ENCODE measurements around the gene NPHS1.

NPHS1 gene

GRCh38 chr19:35859414-35859813, 7.1 kb upstream of the NPHS1 start:
- Histone ChIP-seq H3K27me3 (ENCODE audit: control insufficient read depth, insufficient read depth, low read length) (peaks cover 89% of the 10 kb centered on the region), H3K36me3 (ENCODE audit: insufficient read depth, low read length) (no peaks in the 10 kb centered on the region)

GRCh38 chr19:35858311-35858710, 6.0 kb upstream of the NPHS1 start:
- Histone ChIP-seq H3K4me3 (ENCODE audit: low read length) (no peak overlapping the region), H3K9me3 (replicated peaks; ENCODE audit: low read length) (no peaks in the 10 kb centered on the region), H3K4me1 (ENCODE audit: control insufficient read depth, insufficient read depth, low read length) (peaks cover 3% of the 10 kb centered on the region), H3K9ac (ENCODE audit: low read depth, low read length) (no peak overlapping the region), H3K27me3 (ENCODE audit: control insufficient read depth, insufficient read depth, low read length) (peaks cover 88% of the 10 kb centered on the region), H3K36me3 (ENCODE audit: insufficient read depth, low read length) (no peaks in the 10 kb centered on the region), H3K4me2 (ENCODE audit: low read length) (no peak overlapping the region)

More at GRCh38 chr19:35859414-35859813, 7.1 kb upstream of the NPHS1 start:
- Histone ChIP-seq H3K4me3 (ENCODE audit: low read length) (no peak overlapping the region), H3K9ac (ENCODE audit: low read depth, low read length) (no peak overlapping the region), H3K4me2 (ENCODE audit: low read length) (no peak overlapping the region), H3K4me1 (ENCODE audit: control insufficient read depth, insufficient read depth, low read length) (peaks cover 3% of the 10 kb centered on the region), H3K9me3 (replicated peaks; ENCODE audit: low read length) (no peaks in the 10 kb centered on the region)

DNA sequence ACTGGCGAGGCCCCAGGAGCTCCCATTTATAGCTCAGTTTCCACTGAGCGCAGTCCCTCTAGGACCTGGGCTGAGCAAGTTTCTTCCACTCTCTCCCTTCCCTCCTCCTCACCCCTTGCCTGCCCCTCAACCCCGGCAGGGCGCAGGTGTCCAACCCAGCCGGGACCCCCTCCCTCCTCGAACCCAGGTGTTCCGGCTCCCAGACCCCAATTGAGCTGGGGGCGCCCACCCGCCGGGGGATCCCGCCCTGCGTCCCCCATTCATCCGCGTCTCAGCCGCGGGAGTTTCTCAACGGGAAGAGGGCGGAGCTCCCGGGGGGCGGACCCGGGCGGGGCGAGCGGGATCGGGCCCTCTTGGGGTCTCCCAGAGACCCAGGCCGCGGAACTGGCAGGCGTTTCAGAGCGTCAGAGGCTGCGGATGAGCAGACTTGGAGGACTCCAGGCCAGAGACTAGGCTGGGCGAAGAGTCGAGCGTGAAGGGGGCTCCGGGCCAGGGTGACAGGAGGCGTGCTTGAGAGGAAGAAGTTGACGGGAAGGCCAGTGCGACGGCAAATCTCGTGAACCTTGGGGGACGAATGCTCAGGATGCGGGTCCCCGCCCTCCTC, 4.3 kb upstream of the NPHS1 start, which contains the start of gene KIRREL2:
Gene KIRREL2 (plus strand): TSS at position 366 of the 604 bp plus-strand sequence. CDS start 209 bp downstream, at position 575.
- H3K36me3 ChIP-seq (ENCODE audit: insufficient read depth, low read length): no peaks in the 10 kb centered on the region
- H3K9me3 ChIP-seq (replicated peaks; ENCODE audit: low read length): no peaks in the 10 kb centered on the region
- H3K4me2 ChIP-seq (ENCODE audit: low read length): peak within 1 kb of the TSS; percentile 79
- no peak within 1 kb of the TSS for H3K9ac ChIP-seq (ENCODE audit: low read depth, low read length)
- H3K4me1 ChIP-seq (ENCODE audit: control insufficient read depth, insufficient read depth, low read length): peaks cover 3% of the 10 kb centered on the region
- peaks cover 89% of the 10 kb centered on the region for H3K27me3 ChIP-seq (ENCODE audit: control insufficient read depth, insufficient read depth, low read length)
- peak within 1 kb of the TSS; percentile 64 for H3K4me3 ChIP-seq (ENCODE audit: low read length)

DNA sequence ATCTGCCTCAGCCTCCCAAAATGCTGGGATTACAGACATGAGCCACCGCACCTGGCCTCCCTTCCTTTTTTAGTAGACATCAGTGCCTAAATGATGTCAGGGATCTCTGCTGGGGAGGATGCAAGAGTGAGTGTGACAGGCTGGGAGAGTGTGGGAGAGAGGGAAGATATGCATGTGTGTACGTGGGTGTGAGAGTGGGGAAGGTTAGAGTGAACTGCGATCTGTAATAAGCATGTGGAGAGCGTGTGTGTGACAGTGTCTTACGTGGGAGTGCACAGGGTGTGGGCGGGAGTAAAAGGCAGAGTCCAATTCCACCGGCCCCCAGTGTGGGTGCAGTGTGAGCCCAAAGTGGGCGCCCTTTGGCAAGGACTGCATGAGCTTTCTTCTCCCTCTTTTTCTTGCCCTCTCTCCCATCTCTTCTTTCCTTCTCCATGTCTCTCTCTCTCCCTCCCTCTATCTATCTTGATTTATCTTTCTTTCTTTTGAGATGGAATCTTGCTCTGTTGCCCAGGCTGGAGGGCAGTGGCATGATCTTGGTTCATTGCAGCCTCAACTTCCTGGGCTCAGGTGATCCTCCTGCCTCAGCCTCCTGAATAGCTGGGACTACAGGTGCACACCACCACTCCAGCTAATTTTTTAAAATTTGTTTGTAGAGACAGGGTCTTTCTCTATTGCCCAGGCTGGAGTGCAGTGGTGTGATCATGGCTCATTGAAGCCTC, 893 bp upstream of the NPHS1 start:
- Histone ChIP-seq H3K27me3 (ENCODE audit: control insufficient read depth, insufficient read depth, low read length) (peaks cover 81% of the 10 kb centered on the region), H3K4me2 (ENCODE audit: low read length) (no peak overlapping the region), H3K36me3 (ENCODE audit: insufficient read depth, low read length) (no peaks in the 10 kb centered on the region), H3K4me1 (ENCODE audit: control insufficient read depth, insufficient read depth, low read length) (peaks cover 3% of the 10 kb centered on the region), H3K9ac (ENCODE audit: low read depth, low read length) (no peak overlapping the region), H3K9me3 (replicated peaks; ENCODE audit: low read length) (no peaks in the 10 kb centered on the region), H3K4me3 (ENCODE audit: low read length) (no peak overlapping the region)

- H3K9me3 ChIP-seq (replicated peaks; ENCODE audit: low read length): no peaks in the 10 kb centered on the region
Measured at GRCh38 chr19:35851213-35852028, 883 bp downstream of the NPHS1 start.

GRCh38 chr19:35848919-35849505, 3.3 kb downstream of the NPHS1 start:
- H3K9ac ChIP-seq (ENCODE audit: low read depth, low read length): no peak overlapping the region
- H3K27me3 ChIP-seq (ENCODE audit: control insufficient read depth, insufficient read depth, low read length): peaks cover 82% of the 10 kb centered on the region
- peaks cover 5% of the 10 kb centered on the region for H3K4me1 ChIP-seq (ENCODE audit: control insufficient read depth, insufficient read depth, low read length)
- no peaks in the 10 kb centered on the region for H3K36me3 ChIP-seq (ENCODE audit: insufficient read depth, low read length)
- no peak overlapping the region for H3K4me2 ChIP-seq (ENCODE audit: low read length)
- no peaks in the 10 kb centered on the region for H3K9me3 ChIP-seq (replicated peaks; ENCODE audit: low read length)
- no peak overlapping the region for H3K4me3 ChIP-seq (ENCODE audit: low read length)

More at GRCh38 chr19:35851213-35852028, 883 bp downstream of the NPHS1 start:
- peaks cover 77% of the 10 kb centered on the region for H3K27me3 ChIP-seq (ENCODE audit: control insufficient read depth, insufficient read depth, low read length)
- no peak overlapping the region for H3K4me2 ChIP-seq (ENCODE audit: low read length)
- no peaks in the 10 kb centered on the region for H3K4me1 ChIP-seq (ENCODE audit: control insufficient read depth, insufficient read depth, low read length)
- no peak overlapping the region for H3K9ac ChIP-seq (ENCODE audit: low read depth, low read length)
- no peak overlapping the region for H3K4me3 ChIP-seq (ENCODE audit: low read length)
- no peaks in the 10 kb centered on the region for H3K36me3 ChIP-seq (ENCODE audit: insufficient read depth, low read length)

GRCh38 chr19:35848486-35848885, 3.8 kb downstream of the NPHS1 start:
- H3K4me1 ChIP-seq (ENCODE audit: control insufficient read depth, insufficient read depth, low read length): peaks cover 5% of the 10 kb centered on the region
- H3K27me3 ChIP-seq (ENCODE audit: control insufficient read depth, insufficient read depth, low read length): peaks cover 86% of the 10 kb centered on the region
- no peak overlapping the region for H3K9ac ChIP-seq (ENCODE audit: low read depth, low read length)
- no peak overlapping the region for H3K4me2 ChIP-seq (ENCODE audit: low read length)
- H3K9me3 ChIP-seq (replicated peaks; ENCODE audit: low read length): no peaks in the 10 kb centered on the region
- no peaks in the 10 kb centered on the region for H3K36me3 ChIP-seq (ENCODE audit: insufficient read depth, low read length)
- no peak overlapping the region for H3K4me3 ChIP-seq (ENCODE audit: low read length)

GRCh38 chr19:35847911-35848310, 4.4 kb downstream of the NPHS1 start:
- no peak overlapping the region for H3K4me3 ChIP-seq (ENCODE audit: low read length)
- no peak overlapping the region for H3K4me2 ChIP-seq (ENCODE audit: low read length)
- no peaks in the 10 kb centered on the region for H3K9me3 ChIP-seq (replicated peaks; ENCODE audit: low read length)
- H3K36me3 ChIP-seq (ENCODE audit: insufficient read depth, low read length): no peaks in the 10 kb centered on the region
- no peak overlapping the region for H3K9ac ChIP-seq (ENCODE audit: low read depth, low read length)
- H3K4me1 ChIP-seq (ENCODE audit: control insufficient read depth, insufficient read depth, low read length): peaks cover 5% of the 10 kb centered on the region
- H3K27me3 ChIP-seq (ENCODE audit: control insufficient read depth, insufficient read depth, low read length): peaks cover 86% of the 10 kb centered on the region

DNA sequence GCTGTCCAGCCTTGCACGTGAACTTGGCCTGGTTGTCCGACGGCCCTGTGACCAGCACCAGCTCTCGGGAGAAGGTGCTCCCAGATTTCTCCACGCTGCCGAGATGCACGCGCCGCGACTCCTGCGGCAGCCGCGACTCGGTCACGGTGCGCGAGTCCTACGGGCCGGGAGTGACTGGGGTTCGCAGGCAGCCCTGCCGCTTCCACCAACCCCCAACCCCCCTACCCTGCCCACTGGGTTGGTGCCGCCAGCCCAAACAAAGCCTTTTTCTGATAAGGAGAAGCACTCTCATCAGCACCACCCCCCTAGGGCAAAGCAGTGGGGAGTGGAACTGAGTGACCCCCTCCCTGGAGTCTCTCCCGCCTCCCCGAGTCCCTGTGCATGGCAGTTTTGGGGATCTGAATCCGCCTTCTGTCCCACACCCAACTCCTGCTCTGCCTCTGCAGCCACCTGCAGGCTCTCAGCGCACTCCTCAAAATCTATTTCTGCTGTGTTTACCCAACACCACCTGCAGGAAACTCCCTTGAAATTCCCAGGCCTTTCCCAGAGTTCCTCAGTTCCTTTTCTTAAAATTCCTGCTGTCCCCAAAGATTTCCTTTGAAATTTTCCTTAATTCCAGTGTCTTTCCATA, 6.2 kb downstream of the NPHS1 start:
- Histone ChIP-seq H3K4me1 (ENCODE audit: control insufficient read depth, insufficient read depth, low read length) (peaks cover 5% of the 10 kb centered on the region), H3K9me3 (replicated peaks; ENCODE audit: low read length) (no peaks in the 10 kb centered on the region), H3K4me2 (ENCODE audit: low read length) (peak overlapping the region; percentile 64), H3K27me3 (ENCODE audit: control insufficient read depth, insufficient read depth, low read length) (peaks cover 79% of the 10 kb centered on the region), H3K4me3 (ENCODE audit: low read length) (no peak overlapping the region), H3K36me3 (ENCODE audit: insufficient read depth, low read length) (no peaks in the 10 kb centered on the region), H3K9ac (ENCODE audit: low read depth, low read length) (no peak overlapping the region)

DNA sequence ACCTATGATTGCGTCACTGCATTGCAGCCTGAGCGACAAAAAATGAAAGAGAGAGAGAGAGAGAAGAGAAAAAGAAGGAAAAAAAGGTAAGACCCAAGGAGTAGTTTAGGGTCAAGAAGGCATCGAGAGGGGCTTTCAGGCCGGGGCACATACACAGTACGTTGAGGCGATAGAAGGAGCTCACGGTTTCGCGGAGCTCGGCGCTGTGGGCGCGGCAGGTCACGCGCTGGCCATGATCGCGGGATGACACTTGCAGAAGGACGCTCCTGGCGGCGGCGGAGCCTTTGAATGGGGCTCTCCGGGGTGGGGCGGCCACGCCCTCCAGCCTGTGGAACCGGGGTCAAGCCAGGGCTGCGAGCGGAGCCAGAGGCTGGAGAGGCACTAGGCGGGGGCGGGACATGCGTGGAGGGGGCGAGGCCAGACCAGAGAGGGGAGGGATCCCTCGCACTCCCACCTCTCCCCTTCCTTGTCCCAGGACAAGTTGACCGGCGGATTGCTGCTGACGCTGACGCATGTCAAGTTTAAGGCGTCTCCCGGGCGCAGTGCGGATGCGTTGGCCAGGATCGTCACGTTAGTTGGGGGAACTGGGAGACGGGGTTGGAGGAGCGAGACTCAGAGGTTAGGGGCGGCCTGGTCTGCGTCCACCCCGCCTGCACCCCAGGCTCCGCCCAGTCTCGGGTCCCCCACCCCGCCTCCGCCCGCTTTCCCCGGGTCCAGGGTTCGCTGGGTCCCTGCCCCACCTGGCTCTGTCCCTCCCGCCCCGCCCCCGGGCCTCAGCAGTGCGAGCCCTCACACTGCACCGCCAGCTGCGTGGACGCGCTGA, 6.9 kb downstream of the NPHS1 start:
- H3K36me3 ChIP-seq (ENCODE audit: insufficient read depth, low read length): no peaks in the 10 kb centered on the region
- H3K4me1 ChIP-seq (ENCODE audit: control insufficient read depth, insufficient read depth, low read length): peaks cover 5% of the 10 kb centered on the region
- H3K4me3 ChIP-seq (ENCODE audit: low read length): peak overlapping the region; percentile 30
- H3K9ac ChIP-seq (ENCODE audit: low read depth, low read length): no peak overlapping the region
- H3K4me2 ChIP-seq (ENCODE audit: low read length): peak overlapping the region; percentile 64
- peaks cover 72% of the 10 kb centered on the region for H3K27me3 ChIP-seq (ENCODE audit: control insufficient read depth, insufficient read depth, low read length)
- no peaks in the 10 kb centered on the region for H3K9me3 ChIP-seq (replicated peaks; ENCODE audit: low read length)
